GM21825 (cell line): ENCODE results near the gene PAX1.

Experiments used
- ATAC-seq: cut with Tn5 transposase; IDR thresholded peaks from one replicate; pipeline ENCODE4 v1.9.1; 2021; ENCODE audit warnings: mild to moderate bottlenecking, moderate library complexity; ENCODE audit not compliant: unreplicated experiment

PAX1 gene

GRCh38 chr20:21725892-21726291, 20.4 kb downstream of the PAX1 start:
- ATAC-seq = no peak

- ATAC-seq = no peak
Measured at GRCh38 chr20:21729316-21729715, 23.9 kb downstream of the PAX1 start.

GRCh38 chr20:21739161-21739560, 33.7 kb downstream of the PAX1 start:
- no peak for ATAC-seq

GRCh38 chr20:21739682-21740081, 34.2 kb downstream of the PAX1 start:
- ATAC-seq = no peak

DNA sequence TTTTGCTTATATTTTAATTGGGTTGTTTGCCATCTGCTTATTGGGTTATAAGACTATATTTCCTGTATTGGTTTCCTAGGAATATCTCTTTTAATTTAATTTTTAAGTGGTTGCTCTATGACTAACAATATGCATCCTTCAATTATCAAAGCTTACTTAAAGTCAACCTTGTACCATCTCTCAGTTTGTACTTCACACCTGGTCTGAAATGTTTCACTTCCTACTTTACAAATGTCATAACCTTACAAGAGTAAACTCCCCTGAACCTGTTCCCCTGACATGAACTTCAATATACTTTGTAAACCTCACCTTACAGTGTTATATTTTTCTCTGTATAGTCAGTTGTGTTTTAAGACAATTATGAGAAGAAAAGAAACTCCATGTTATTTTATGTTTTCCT, 35.8 kb downstream of the PAX1 start:
- ATAC-seq = no peak

GRCh38 chr20:21762646-21763045, 57.2 kb downstream of the PAX1 start:
- no peak for ATAC-seq

DNA sequence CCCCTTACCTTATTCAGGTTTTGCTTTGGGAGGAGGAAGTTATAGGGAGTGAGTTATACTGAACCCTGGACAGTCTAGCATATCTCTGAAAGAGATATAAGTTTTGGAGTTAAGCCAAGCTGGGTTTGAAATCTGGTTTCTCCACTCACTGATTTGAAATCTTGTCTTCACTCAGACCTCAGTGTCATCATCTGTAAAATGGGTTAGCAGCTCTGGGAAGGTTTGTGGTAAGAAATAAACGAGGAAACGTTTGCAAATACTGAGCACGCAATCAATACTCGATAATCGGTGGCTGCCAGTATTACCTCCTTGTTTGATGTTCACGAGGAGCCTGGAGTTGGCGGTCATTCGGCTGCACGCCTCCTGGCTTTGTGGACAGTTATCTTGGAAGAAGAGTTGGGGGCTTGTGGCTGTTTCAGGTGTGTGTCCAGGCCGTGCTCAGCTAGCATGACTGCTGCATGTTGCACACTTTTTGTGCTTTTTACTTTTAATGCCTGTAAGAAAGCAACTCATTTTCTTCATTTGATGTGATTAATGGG, 61.8 kb downstream of the PAX1 start:
- no peak for ATAC-seq

GRCh38 chr20:21767739-21768223, 62.3 kb downstream of the PAX1 start:
- ATAC-seq = no peak
